Fibroblast of pulmonary artery (primary cell): Measurements from ENCODE around the gene TTC16.
"Not testable (repeated sequence)": the region's sequence is repeated elsewhere in the genome, so short reads cannot be mapped to it uniquely, and the experiment has no call there.

Experiments
- DNase-seq: peaks from one replicate; pipeline ENCODE4 v3.0.0-alpha.2; 2010; ENCODE audit warnings: low read depth
- H3K4me3 ChIP-seq: replicated peaks from 2 replicates; pipeline ENCODE4 v1.5.1; 2011; ENCODE audit warnings: low read depth, mild to moderate bottlenecking, control low read depth, low read length, moderate library complexity
- TF ChIP-seq, protein P1 (sequence below): IDR thresholded peaks from 2 replicates; pipeline ENCODE4 v1.5.1; 2011; ENCODE audit warnings: mild to moderate bottlenecking, control low read depth, low read length, inconsistent platforms; ENCODE audit errors: missing control alignments

TTC16 gene

DNA sequence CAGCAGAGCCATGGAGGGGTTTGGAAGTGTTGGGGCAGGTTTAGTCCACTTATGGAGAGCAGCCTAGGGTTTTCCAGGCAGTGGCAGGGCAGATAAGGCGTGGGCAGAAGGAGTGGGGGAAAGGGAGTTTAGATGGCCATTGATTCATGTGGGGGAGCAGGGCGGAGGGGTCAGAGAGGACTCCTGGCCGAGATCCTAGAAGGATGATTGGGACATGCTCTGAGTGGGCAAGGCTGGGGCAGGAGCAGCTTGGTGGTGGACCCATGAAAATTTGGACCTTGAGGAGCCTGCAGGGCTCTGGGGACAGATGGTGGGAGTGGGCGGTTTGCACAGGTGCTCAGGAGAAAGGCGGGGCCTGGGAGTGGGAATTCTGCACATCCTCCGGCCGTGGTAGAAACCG is 37.3 kb downstream of the TTC16 start:
- no peak for DNase-seq
- TF ChIP-seq, protein P1, sequence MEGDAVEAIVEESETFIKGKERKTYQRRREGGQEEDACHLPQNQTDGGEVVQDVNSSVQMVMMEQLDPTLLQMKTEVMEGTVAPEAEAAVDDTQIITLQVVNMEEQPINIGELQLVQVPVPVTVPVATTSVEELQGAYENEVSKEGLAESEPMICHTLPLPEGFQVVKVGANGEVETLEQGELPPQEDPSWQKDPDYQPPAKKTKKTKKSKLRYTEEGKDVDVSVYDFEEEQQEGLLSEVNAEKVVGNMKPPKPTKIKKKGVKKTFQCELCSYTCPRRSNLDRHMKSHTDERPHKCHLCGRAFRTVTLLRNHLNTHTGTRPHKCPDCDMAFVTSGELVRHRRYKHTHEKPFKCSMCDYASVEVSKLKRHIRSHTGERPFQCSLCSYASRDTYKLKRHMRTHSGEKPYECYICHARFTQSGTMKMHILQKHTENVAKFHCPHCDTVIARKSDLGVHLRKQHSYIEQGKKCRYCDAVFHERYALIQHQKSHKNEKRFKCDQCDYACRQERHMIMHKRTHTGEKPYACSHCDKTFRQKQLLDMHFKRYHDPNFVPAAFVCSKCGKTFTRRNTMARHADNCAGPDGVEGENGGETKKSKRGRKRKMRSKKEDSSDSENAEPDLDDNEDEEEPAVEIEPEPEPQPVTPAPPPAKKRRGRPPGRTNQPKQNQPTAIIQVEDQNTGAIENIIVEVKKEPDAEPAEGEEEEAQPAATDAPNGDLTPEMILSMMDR: no peak
- no peak overlapping the region for H3K4me3 ChIP-seq

DNA sequence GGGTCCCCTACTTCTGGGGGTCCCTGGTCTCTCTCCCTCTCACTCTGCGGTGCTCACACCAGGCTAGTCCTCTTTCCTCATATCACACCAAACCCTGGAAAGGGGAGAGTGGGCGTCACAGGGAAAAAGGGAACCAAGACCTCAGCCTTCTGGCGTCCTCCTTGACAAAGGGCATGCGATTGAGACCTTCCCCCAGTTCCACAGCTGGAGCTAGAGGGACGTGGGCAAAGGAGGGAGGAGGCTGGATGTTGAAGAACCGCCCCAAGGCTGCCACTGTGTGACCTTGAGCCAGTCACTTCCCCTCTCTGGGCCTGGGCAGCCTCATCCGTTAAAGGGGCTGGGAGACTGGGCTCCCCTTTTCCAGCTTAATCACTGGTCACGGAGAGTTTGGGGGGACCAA is 37.7 kb downstream of the TTC16 start:
- TF ChIP-seq, protein P1: no peak
- H3K4me3 ChIP-seq: no peak overlapping the region

DNA sequence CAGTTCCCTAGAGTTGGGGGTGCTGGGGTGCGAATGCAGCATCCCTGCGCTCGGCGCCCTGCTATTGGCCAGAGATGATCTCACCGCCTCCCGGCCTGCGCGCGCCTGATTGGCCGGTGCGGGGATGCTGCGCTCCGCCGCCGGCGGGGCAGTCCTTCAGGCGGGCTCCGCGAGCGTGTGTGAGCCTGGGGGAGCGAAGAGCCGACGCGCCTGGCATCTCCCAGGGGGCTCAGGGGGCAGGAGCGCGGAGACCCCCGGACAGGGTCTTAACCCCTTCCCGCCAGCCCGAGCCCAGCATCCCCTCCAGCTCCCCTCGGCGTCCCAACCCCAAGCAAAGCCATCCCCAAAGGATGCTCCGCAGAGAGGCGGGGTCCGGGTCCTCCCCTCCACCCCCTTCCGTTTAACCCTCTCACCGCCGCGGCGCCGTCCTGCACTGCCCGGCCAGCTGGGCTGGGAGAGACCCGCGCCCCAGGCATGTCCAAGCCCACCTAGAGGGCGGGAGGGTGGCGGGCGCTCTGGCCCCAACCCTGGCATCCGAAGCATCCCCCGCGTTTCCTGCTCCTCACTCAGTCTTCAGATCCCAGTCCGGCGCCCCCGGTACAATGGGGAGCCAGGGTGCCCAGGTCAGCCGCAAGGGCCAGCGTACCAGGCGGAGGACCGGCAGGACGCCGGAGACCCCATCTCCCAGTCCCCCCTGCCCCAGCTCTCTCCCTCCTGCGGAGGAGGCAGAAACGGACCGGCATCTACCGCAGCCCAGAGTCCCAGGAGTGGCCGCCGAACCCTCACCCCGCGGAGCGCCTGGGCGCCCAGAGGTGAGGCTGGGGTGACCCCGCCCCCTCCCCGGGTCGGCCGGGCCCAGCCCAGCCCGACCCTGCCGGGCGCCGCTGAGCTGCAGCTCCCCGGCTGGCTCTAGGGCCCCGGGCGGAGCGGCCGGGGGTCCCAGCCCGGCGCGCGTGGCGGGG is 38.5 kb downstream of the TTC16 start:
- no peak for DNase-seq
- TF ChIP-seq, protein P1: no peak
- H3K4me3 ChIP-seq: no peak overlapping the region

More for the DNA sequence above, 37.7 kb downstream of the TTC16 start:
- no peak for DNase-seq

DNA sequence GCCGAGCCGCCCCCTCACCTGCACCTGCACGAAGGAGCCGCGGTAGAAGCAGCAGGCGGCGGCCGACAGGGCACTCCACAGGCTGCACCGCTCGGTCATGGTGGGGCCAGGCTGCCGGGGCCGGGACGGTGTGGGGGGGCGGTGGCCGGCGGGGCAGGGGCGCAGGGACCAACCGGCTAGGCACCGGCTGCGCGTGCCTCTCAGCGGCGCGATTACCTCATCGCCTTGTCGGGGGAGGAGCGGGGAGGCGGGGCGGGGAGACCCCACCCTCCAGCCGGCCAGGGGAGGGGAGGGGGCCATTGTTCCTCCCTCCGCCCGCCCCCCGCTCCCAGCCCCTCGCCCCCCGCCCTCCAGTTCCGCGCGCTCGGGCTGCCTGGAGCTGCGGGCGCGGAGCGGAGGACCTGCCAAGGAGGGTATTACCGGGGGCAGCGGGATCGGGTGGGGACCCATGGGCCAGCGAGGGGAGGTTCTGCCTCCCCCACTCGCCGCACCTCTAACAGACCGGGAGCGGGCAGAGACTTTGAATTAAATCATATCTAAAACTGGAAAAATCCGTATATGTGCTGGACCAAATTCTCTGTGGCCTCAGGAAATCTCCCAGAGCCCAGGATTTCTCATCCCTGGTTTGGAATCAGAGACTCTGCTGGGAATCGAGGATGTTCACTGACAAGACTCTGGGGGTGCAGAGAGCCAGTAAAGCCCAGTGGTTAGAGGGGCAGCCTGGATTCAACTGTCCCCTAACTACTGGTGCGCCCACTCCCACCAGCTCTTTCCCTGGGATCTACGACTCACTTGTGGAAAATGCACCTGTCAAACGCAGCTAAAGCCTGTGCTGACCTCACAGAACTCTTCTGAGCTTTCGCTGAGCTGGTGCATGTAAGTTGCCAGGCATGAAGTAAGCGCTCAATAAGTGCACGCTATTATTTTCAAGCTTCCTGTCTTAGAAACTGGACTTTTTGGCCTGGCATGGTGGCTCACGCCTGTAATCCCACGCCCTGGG is 39.5 kb downstream of the TTC16 start:
- DNase-seq: no peak
- TF ChIP-seq, protein P1: no peak
- H3K4me3 ChIP-seq: no peak overlapping the region

DNA sequence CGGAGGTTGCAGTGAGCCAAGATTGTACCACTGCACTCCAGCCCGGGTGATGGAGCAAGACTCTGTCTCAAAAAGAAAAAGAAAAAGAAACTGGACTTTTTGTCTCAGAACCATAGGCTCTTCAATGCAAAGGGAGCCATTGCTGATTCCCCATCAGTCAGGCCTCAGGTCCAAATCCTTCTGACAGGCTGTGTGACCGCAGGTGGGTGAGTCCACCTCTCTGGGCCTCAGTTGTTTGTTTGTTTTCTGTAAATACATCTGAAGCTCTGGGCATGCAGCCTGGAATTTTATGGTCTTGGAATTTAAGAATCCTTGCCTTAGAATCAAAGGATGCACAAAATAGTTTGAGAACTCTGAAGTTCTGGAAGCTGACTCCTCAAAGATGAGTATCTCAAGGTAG is 40.4 kb downstream of the TTC16 start:
- TF ChIP-seq, protein P1: no peak
- H3K4me3 ChIP-seq: no peak overlapping the region
- no peak for DNase-seq

DNA sequence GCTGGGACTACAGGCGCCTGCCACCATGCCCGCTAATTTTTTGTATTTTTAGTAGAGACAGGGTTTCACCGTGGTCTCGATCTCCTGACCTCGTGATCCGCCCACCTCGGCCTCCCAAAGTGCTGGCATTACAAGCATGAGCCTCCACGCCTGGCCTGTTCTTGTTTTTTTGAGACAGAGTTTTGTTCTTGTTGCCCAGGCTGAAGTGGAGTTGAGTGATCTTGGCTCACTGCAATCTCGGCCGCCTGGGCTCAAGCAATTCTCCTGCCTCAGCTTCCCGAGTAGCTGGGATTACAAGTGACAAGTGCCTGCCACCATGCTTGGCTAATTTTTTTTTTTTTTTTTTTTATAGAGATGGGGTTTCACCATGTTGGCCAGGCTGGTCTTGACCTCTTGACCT is 40.9 kb downstream of the TTC16 start:
- not testable (repeated sequence) for H3K4me3 ChIP-seq, DNase-seq

DNA sequence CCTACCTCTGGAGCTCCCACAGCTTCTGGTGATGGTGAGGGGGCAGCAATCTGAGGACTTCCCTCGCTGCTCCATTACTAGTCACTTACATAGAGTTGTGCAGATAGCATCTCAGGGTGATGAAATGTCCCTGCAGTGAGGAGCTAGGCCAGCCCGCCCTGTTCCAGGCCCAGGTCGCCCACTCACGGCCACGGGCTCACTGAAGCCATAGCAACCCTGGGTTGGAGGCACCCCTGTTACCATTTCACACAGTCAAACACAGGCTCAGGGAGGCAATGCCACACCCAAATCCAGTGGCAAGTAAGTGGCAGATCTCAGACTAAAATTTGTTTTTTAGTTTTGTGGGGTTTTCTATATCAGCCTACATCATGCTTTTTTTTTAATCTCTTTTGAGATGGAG is 43.0 kb downstream of the TTC16 start:
- no peak overlapping the region for H3K4me3 ChIP-seq
- TF ChIP-seq, protein P1: no peak
- no peak for DNase-seq
